GM06990 (cell line): Measurements from ENCODE around the gene UNC45A.

ENCODE experiments used
- DNase-seq: peaks from one replicate; pipeline ENCODE4 v3.0.0-alpha.2; 2011; ENCODE audit not compliant: insufficient read length; ENCODE audit errors: extremely low read depth
- H3K27me3 ChIP-seq: replicated peaks from 2 replicates; pipeline ENCODE4 v1.6.0; 2011; ENCODE audit warnings: low read length; ENCODE audit not compliant: control insufficient read depth, insufficient read depth
- H3K36me3 ChIP-seq: 2 replicates; pipeline ENCODE4 v1.5.1; 2011; ENCODE audit warnings: low read length; ENCODE audit not compliant: control insufficient read depth, insufficient read depth
- H3K4me3 ChIP-seq: replicated peaks from 2 replicates; pipeline ENCODE4 v1.5.1; 2011; ENCODE audit warnings: low read depth, mild to moderate bottlenecking, control low read depth, low read length
- CTCF ChIP-seq: IDR thresholded peaks from 2 replicates; pipeline ENCODE4 v1.5.1; 2011; ENCODE audit warnings: low read length, control low read depth, mild to moderate bottlenecking, inconsistent platforms; ENCODE audit not compliant: insufficient read depth, poor library complexity, severe bottlenecking

UNC45A gene

DNA sequence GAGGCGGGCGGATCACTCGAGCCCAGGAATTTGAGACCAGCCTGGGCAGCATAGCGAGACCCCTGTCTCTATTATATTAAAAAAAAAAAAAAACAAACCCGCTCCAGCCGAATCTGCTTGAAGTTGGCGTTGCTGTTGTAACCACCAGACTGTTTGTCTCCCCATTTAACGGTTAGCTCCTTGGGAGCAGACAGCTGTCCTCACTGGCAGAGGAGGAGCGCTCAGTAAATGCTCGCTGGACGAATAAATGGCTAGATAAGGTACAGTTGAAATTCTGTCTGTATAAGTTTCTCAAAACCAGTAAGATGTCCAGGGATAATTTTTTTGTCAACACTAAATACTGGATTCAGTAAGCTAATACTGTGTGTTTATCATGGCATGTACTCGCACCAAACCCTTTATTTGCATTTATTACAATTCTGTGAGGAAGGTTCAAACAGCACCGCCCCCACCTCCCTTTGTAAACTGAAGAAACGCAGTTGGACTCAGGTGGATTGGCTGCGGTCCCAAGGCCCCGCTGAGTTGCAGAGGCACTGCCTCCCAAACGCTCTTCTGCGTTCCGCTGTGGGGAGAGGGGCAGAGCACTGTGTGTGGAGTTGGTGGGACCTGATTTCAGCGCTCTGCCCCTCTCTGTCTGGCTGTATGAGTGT, 20.7 kb downstream of the UNC45A start:
- H3K27me3 ChIP-seq = no peaks in the 10 kb centered on the region
- no peak for TF ChIP-seq CTCF
- H3K4me3 ChIP-seq = peak overlapping the region; percentile 75
- no peak for DNase-seq
- peaks cover 27% of the 10 kb centered on the region for H3K36me3 ChIP-seq

- H3K27me3 ChIP-seq = no peaks in the 10 kb centered on the region
- peak; percentile 90 for DNase-seq
- TF ChIP-seq CTCF = peak; percentile 53
- peak overlapping the region; percentile 75 for H3K4me3 ChIP-seq
- peaks cover 26% of the 10 kb centered on the region for H3K36me3 ChIP-seq
Measured at GRCh38 chr15:90956274-90957030, 21.4 kb downstream of the UNC45A start.

DNA sequence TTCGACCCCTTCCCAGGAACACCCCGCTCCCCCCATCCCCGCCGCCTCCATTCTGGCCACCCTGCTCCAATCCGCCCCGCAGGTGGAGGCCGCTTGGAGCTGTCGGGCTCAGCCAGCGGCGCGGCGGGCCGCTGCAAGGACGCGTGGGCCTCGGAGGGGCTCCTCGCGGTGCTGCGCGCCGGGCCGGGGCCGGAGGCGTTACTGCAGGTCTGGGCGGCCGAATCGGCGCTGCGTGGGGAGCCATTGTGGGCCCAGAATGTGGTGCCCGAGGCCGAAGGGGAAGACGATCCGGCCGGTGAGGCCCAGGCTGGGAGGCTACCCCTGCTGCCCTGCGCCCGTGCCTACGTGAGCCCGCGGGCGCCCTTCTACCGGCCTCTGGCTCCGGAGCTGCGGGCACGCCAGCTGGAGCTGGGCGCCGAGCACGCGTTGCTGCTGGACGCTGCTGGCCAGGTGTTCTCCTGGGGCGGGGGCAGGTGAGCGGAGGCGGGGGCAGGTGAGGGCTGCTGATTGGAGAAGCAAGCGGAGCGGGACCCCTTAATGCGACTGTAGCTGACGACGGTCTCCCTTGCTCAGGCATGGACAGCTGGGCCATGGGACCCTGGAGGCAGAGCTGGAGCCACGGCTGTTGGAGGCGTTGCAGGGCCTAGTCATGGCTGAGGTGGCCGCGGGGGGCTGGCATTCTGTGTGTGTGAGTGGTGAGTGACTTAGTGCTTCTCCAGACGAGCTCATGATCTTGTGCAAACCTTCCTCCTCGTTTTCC, 22.1 kb downstream of the UNC45A start:
- no peaks in the 10 kb centered on the region for H3K27me3 ChIP-seq
- DNase-seq = no peak
- TF ChIP-seq CTCF = no peak
- H3K36me3 ChIP-seq = peaks cover 26% of the 10 kb centered on the region
- H3K4me3 ChIP-seq = peak overlapping the region; percentile 75

GRCh38 chr15:90957791-90958190, 22.7 kb downstream of the UNC45A start:
- peaks cover 25% of the 10 kb centered on the region for H3K36me3 ChIP-seq
- DNase-seq = no peak
- H3K27me3 ChIP-seq = no peaks in the 10 kb centered on the region
- no peak overlapping the region for H3K4me3 ChIP-seq
- no peak for TF ChIP-seq CTCF

- TF ChIP-seq CTCF = no peak
- DNase-seq = no peak
- Histone ChIP-seq H3K4me3 (no peak overlapping the region), H3K27me3 (no peaks in the 10 kb centered on the region), H3K36me3 (peaks cover 21% of the 10 kb centered on the region)
Measured at GRCh38 chr15:90959028-90959595, 24.0 kb downstream of the UNC45A start.
